T-helper 1 cell treated with Interleukin-12 subunit alpha and Interleukin-12 subunit beta and Interleukin-4 antibody, amounts not matched to agents 30 ng/mL and 1 ng/mL, for 36 hours (primary cell): ENCODE data around the gene BAG5. TPM values are rescaled to one million over a fixed set of nuclear protein-coding genes. Genes with fewer than 3 reads are reported as not detected.

Experiments
- intact Hi-C: fragments of 100-400 bp; cut with micrococcal nuclease; formaldehyde crosslinking; loops from one replicate; pipeline ENCODE4 v1.15.1; 2024
- total RNA-seq: library from RNA; stranded (reverse); gene quantifications from 2 replicates; pipeline ENCODE4 v1.2.3, GENCODE V29; 2022

The BAG5 gene
- total RNA-seq, 1 donor from 2014 or later = 29.0 TPM

GRCh38 chr14:103535891-103536565 lies 26.4 kb downstream of the BAG5 start:
- intact Hi-C loops = no loop called here

DNA sequence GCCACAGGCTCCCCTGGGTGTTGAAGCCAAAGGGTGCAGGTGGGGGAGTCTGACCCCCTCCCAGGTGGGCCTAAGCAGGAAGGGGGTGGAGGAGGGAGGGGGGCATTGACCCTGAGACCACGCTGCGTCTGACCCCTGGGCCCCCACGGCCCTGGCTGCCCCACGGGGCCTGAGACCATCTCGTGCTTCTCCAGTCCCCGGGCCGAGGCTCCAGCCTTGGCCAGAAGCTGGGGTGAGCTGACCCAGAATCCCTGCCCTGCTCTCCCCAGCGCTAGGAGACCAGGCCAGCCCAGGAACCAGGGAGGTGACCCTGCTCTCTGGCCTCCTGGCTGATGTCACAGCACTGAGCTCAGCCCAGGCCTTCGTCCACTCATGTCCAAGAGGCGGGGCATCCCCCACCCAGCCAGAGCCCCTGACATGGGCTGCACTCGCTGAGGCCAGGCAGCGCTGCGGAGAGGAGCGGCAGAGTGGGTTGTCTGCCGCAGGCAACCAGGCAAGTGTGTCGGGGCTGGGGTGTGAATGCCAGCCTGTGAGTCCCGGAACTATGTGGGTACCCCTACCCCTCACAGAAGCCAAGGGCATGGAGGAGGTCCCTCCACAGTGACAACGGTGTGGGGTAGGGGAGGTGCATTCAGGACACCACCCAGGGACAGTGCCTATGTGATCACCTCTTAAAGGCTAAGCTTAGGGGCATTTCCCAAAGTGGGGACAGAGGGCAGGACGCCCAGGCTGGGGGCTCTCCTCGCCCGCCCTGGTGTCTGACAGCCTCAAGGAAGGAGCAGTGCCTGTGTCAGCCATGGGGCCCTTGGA lies 27.2 kb downstream of the BAG5 start:
- intact Hi-C loops = no loop called here

DNA sequence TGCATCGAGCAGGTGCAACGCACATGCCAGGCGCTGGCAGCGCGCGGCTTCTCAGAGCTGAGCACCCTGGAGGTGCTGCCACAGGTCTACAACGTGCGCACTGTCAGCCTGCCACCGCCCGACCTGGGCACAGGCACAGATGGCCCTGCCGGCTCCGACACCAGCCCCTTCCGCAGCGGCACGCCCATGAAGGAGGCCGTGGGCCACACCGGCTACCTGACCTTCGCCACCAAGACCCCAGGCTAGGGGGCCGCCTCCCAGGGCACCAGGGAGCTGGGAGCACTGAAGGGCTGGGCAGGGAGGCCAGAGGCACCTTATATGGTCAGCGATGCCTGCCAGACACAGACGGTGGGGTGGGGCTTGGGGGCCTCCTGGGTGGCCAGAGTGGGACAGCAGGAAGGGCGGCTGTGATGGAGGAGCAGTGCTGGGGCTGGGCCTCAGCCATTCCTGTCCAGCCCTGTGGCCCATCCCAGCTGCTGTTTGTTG lies 27.8 kb downstream of the BAG5 start:
- intact Hi-C loops = no loop called here

DNA sequence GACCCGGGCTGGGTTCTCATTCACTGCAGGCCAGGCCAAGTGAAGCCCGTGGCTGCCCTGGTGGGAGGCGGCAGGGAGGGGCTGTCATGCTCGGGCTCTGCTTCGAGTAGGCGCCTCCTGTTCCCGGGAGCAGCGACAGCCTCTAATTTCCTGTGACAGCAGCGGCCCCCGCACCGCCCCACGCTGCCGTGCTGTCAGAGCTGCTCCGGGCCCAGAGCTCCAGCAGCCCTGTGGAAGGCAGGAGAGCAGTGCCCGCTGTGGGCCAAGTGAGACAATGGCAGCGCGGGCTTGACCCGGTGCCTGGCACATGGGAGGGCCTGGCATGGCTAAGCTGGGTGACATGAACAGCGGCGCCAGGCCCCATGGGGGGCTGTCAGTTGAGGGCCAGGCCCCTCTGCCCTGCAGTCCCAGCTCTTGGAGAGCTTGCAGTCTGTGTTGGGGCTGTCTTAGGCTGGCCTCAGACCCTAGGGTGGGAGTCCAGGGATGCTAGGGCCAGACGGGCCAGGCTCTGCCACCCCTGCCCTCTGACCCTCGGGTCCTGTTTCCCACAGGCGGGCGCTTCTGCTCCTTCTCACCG lies 28.4 kb downstream of the BAG5 start:
- intact Hi-C loops = no loop called here

GRCh38 chr14:103533137-103533998 lies 29.1 kb downstream of the BAG5 start:
- intact Hi-C loops = no loop called here

DNA sequence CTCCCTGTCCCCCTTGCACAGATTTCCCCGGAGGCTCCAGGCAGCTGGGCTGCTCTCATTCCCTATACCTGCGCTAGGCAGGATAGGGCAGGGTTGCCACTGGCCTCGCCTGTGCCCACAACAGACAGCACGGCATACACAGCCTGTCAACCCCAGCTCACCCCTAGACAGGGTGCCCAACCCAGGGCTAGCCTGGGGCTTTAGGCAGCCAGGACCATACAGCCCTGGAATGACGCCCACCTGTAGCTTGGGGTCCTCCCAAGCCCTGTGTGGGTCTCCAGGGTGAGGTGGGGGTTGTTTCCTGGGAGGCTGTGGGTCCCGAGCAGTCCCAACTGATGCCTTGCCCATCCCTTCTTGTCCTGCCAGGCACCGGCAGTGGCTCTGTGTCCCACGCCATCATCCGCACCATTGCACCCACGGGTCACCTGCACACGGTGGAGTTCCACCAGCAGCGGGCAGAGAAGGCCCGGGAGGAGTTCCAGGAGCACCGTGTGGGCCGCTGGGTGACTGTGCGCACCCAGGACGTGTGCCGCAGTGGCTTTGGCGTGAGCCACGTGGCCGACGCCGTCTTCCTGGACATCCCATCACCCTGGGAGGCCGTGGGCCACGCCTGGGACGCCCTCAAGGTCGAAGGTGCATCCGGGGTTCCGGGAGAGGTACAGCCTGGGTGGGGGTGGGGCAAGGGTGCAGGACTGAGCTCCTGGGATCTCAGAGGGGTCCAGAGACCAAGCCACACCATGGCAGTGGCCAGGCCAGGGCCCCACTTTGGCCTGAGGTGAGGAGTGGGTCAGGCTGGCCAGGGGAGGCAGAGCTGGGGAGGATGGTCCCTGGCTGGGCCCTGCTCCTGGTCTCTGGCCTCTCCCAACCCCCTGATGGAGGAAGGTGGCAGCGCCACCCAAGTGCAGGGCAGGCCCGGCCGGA lies 30.0 kb downstream of the BAG5 start:
- intact Hi-C loops = no loop called here

- intact Hi-C loops = no loop called here
These were observed 30.8 kb downstream of the BAG5 start for GRCh38 chr14:103531421-103532215.

DNA sequence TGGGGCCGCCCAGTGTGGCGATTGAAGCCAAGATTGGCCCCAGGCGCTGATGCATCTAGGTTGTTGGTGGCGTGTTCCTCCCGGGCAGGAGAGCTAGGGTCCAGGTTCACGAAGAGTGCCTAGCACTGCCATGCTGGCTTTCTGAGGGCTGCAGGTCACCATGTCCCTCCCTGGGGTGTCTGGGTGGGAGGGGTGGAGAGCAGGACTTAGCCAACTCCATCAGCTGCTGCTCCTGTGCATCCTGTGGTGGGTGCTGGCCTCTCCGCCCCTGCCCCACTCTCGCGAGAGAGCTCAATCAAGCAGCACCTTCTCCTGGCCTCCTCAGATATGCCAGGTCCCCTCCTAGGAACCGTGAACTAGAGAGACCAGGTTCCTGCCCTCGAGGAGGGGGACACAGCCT lies 31.6 kb downstream of the BAG5 start:
- intact Hi-C loops = no loop called here

DNA sequence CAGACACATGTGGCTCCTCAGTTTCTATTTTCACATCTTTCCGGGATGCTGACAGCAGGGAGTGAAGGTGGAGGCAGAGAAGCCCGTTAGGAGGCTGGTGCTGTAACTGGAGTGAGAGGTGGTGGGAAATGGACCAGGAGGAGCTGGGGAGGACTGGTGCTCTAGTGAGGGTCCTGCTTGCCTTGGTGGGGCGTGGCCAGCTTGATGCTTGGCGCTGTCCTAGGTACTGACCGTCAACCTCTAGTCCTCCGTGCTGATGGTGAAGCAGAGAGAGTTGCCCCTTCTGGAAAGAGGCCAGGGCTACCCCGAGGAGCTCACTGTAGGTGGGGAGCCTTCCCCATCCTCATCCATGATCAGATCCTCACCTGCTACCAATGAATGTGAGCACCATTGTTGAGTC lies 32.1 kb downstream of the BAG5 start:
- intact Hi-C loops = no loop called here

GRCh38 chr14:103529383-103530365 lies 32.8 kb downstream of the BAG5 start:
- intact Hi-C loops = loop anchor here (1.0 to 10.0 kb wide), 5 partner anchors 8 to 935 kb away; partner anchors contain the start of genes BAG5, COA8, EIF5 and RCOR1

- intact Hi-C loops = loop anchor here (1.0 to 10.0 kb wide), 5 partner anchors 7 to 934 kb away; partner anchors contain the start of genes BAG5, COA8, EIF5 and RCOR1
These were observed 33.7 kb downstream of the BAG5 start, which contains the start of gene TRMT61A for GRCh38 chr14:103528587-103529382. Gene TRMT61A (plus strand): TSS chr14:103529196. CDS start chr14:103529979, 783 bp downstream.

DNA sequence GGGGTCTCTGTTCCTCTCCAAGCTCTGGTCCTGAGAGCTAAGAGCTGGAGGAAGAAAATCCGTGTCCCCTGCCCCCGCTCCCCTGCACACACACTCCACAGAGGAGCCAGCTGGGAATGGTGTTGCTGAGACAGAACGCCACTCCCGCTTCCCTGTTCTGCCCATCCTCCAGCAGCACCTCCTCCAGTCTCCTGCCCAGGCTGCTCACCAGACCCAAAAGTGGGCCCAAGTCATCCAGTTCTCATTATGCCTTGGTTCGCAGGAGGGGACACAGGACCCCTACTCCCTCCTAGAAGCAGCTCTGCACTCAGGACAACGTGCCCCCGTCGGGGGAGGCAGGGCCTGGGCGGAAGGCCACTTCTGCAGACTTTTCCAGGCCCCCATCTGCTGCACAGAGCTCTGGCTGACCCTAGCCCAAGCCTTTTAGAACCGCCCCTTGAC lies 34.3 kb downstream of the BAG5 start:
- intact Hi-C loops = loop anchor here (5.0 to 10.0 kb wide), 3 partner anchors 193 to 933 kb away; partner anchors contain the start of genes EIF5 and RCOR1

- intact Hi-C loops = loop anchor here (5.0 to 10.0 kb wide), 3 partner anchors 193 to 933 kb away; partner anchors contain the start of genes EIF5 and RCOR1
These were observed 34.9 kb downstream of the BAG5 start for GRCh38 chr14:103527408-103528145.

GRCh38 chr14:103526914-103527248 lies 35.6 kb downstream of the BAG5 start:
- intact Hi-C loops = loop anchor here (5.0 to 10.0 kb wide), 3 partner anchors 192 to 932 kb away; partner anchors contain the start of genes EIF5 and RCOR1

- intact Hi-C loops = loop anchor here (5.0 to 10.0 kb wide), 3 partner anchors 192 to 932 kb away; partner anchors contain the start of genes EIF5 and RCOR1
These were observed 36.1 kb downstream of the BAG5 start for GRCh38 chr14:103526247-103526913.
